Stimulated activated CD8-positive, alpha-beta memory T cell treated with anti-CD3 and anti-CD28 coated beads, Interleukin-12 subunit alpha, Interleukin-12 subunit beta, amount 100 ng/mL, for 24 hours (primary cell): ENCODE data around the gene CAP2.
"Not testable (repeated sequence)": the region's sequence is repeated elsewhere in the genome, so short reads cannot be mapped to it uniquely, and the experiment has no call there.

Experiments used
- DNase-seq: peaks from one replicate; pipeline ENCODE4 v3.0.0-alpha.2; 2020; ENCODE audit errors: extremely low read depth

Gene CAP2

GRCh38 chr6:17397764-17398194 lies 4.4 kb downstream of the CAP2 start:
- no peak for DNase-seq

GRCh38 chr6:17405181-17405943 lies 12.0 kb downstream of the CAP2 start:
- not testable (repeated sequence) for DNase-seq

GRCh38 chr6:17405944-17406245 lies 12.5 kb downstream of the CAP2 start:
- DNase-seq = no peak

GRCh38 chr6:17408081-17408480 lies 14.7 kb downstream of the CAP2 start:
- DNase-seq = no peak

- DNase-seq = no peak
Measured at GRCh38 chr6:17410281-17410680, 16.9 kb downstream of the CAP2 start.

- DNase-seq = no peak
Measured at GRCh38 chr6:17413313-17413750, 19.9 kb downstream of the CAP2 start.

GRCh38 chr6:17414395-17414794 lies 21.0 kb downstream of the CAP2 start:
- DNase-seq = not testable (repeated sequence)

- DNase-seq = no peak
Measured at GRCh38 chr6:17415321-17415720, 21.9 kb downstream of the CAP2 start.

GRCh38 chr6:17416806-17417205 lies 23.4 kb downstream of the CAP2 start:
- DNase-seq = no peak

- no peak for DNase-seq
Measured at GRCh38 chr6:17417817-17418216, 24.4 kb downstream of the CAP2 start.

- no peak for DNase-seq
Measured at GRCh38 chr6:17418281-17419188, 25.1 kb downstream of the CAP2 start.

- no peak for DNase-seq
Measured at GRCh38 chr6:17419189-17419575, 25.8 kb downstream of the CAP2 start.

- DNase-seq = no peak
Measured at GRCh38 chr6:17420368-17420767, 27.0 kb downstream of the CAP2 start.

GRCh38 chr6:17421406-17421805 lies 28.0 kb downstream of the CAP2 start:
- DNase-seq = no peak

GRCh38 chr6:17423026-17423425 lies 29.6 kb downstream of the CAP2 start:
- DNase-seq = no peak

GRCh38 chr6:17427062-17427461 lies 33.7 kb downstream of the CAP2 start:
- DNase-seq = no peak

- DNase-seq = no peak
Measured at GRCh38 chr6:17427617-17428016, 34.2 kb downstream of the CAP2 start.

GRCh38 chr6:17428595-17429120 lies 35.3 kb downstream of the CAP2 start:
- not testable (repeated sequence) for DNase-seq

- no peak for DNase-seq
Measured at GRCh38 chr6:17429383-17430061, 36.1 kb downstream of the CAP2 start.

GRCh38 chr6:17431581-17431980 lies 38.2 kb downstream of the CAP2 start:
- no peak for DNase-seq

GRCh38 chr6:17432356-17432755 lies 39.0 kb downstream of the CAP2 start:
- no peak for DNase-seq
